SU-DHL-6 (cell line): ENCODE results near the gene NUDT19.

Experiments used
- H2AFZ ChIP-seq: fragments of 200-600 bp; sonication (generic); 2 replicates; pipeline ENCODE4 v1.6.1; 2014; ENCODE audit warnings: low read depth, mild to moderate bottlenecking, moderate library complexity, mixed read lengths, antibody characterized with exemption, low read length; ENCODE audit not compliant: severe bottlenecking
- H3F3A ChIP-seq: fragments of 200-600 bp; shearing (Covaris generic); 2 replicates; pipeline ENCODE4 v1.6.0; 2016; ENCODE audit warnings: antibody characterized with exemption, mild to moderate bottlenecking; ENCODE audit not compliant: insufficient read depth
- H3K27ac ChIP-seq: fragments of 200-600 bp; sonication (generic); 2 replicates; pipeline ENCODE4 v1.5.1; 2016; ENCODE audit warnings: low read depth, mild to moderate bottlenecking, low read length, moderate library complexity, mixed read lengths
- H3K27me3 ChIP-seq: fragments of 200-600 bp; sonication (generic), shearing (Covaris generic); 2 replicates; pipeline ENCODE4 v1.6.0; 2014; ENCODE audit warnings: mild to moderate bottlenecking, low read length
- H3K36me3 ChIP-seq: fragments of 200-600 bp; sonication (generic); 2 replicates; pipeline ENCODE4 v1.6.1; 2014; ENCODE audit warnings: mild to moderate bottlenecking, low read length, mixed read lengths
- H3K4me2 ChIP-seq: fragments of 300-600, 200-600 bp; shearing (Covaris generic), sonication (generic); 2 replicates; pipeline ENCODE4 v1.6.0; 2014; ENCODE audit warnings: low read length, low read depth, mild to moderate bottlenecking; ENCODE audit not compliant: poor library complexity, severe bottlenecking
- H3K4me3 ChIP-seq: fragments of 200-600 bp; sonication (generic); 2 replicates; pipeline ENCODE4 v1.5.1; 2014; ENCODE audit warnings: antibody characterized with exemption, low read length, mild to moderate bottlenecking, mixed read lengths; ENCODE audit not compliant: insufficient read depth, poor library complexity, severe bottlenecking
- H3K79me2 ChIP-seq: fragments of 200-600 bp; sonication (generic); 2 replicates; pipeline ENCODE4 v1.6.1; 2014; ENCODE audit warnings: mild to moderate bottlenecking, low read length, moderate library complexity; ENCODE audit not compliant: insufficient read depth
- H3K9ac ChIP-seq: fragments of 200-600 bp; sonication (generic); 2 replicates; pipeline ENCODE4 v1.7.0; 2014; ENCODE audit warnings: mild to moderate bottlenecking, low read length
- H3K9me2 ChIP-seq: fragments of 200-600 bp; sonication (generic); replicated peaks from 2 replicates; pipeline ENCODE4 v1.6.1; 2014; ENCODE audit warnings: low read length; ENCODE audit not compliant: insufficient read depth
- H3K9me3 ChIP-seq: fragments of 200-600 bp; sonication (generic); 2 replicates; pipeline ENCODE4 v1.6.1; 2014; ENCODE audit warnings: low read length, mixed read lengths; ENCODE audit not compliant: insufficient read depth
- H4K20me1 ChIP-seq: fragments of 200-600 bp; sonication (generic); 2 replicates; pipeline ENCODE4 v1.6.1; 2014; ENCODE audit warnings: low read depth, mild to moderate bottlenecking, antibody characterized with exemption, low read length, moderate library complexity, mixed read lengths
- EZH2phosphoT487 ChIP-seq: fragments of 200-600 bp; sonication (generic), shearing (Covaris generic); conservative IDR thresholded peaks from 2 replicates; pipeline ENCODE4 v1.6.1; 2018; ENCODE audit warnings: mild to moderate bottlenecking, antibody characterized with exemption, low read length, moderate library complexity, mixed read lengths
- TF ChIP-seq, protein P1 (sequence below): fragments of 200-600 bp; sonication (generic); IDR thresholded peaks from one replicate; pipeline ENCODE4 v1.5.1; 2017; ENCODE audit warnings: antibody characterized with exemption, mild to moderate bottlenecking, low read length, moderate library complexity; ENCODE audit not compliant: insufficient read depth, poor library complexity, severe bottlenecking

The NUDT19 gene

DNA sequence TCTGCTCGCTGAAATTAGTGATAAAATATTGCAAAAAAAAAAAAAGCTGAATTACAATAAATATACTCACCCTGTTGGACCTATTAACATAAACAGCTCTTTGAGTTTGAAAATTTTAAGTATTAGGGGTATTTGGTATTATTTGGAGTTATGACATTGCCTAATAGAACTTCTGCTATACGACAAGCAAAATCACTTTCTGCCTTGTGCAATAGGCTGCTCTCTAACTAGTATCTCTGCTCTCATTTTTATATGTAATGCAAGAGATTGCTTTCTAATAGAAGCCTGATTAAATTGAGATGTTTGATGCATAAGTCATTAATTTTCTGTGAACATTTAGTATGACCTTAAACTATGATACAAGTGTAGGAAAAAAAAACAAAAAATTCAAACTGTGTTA lies 10.6 kb upstream of the NUDT19 start:
- H3F3A ChIP-seq: no peaks in the 10 kb centered on the region
- H3K4me3 ChIP-seq: no peak overlapping the region
- no peaks in the 10 kb centered on the region for H3K36me3 ChIP-seq
- H3K9me3 ChIP-seq: no peaks in the 10 kb centered on the region
- no peaks in the 10 kb centered on the region for H4K20me1 ChIP-seq
- no peaks in the 10 kb centered on the region for H3K27me3 ChIP-seq
- no peak overlapping the region for H3K27ac ChIP-seq
- TF ChIP-seq, protein P1, sequence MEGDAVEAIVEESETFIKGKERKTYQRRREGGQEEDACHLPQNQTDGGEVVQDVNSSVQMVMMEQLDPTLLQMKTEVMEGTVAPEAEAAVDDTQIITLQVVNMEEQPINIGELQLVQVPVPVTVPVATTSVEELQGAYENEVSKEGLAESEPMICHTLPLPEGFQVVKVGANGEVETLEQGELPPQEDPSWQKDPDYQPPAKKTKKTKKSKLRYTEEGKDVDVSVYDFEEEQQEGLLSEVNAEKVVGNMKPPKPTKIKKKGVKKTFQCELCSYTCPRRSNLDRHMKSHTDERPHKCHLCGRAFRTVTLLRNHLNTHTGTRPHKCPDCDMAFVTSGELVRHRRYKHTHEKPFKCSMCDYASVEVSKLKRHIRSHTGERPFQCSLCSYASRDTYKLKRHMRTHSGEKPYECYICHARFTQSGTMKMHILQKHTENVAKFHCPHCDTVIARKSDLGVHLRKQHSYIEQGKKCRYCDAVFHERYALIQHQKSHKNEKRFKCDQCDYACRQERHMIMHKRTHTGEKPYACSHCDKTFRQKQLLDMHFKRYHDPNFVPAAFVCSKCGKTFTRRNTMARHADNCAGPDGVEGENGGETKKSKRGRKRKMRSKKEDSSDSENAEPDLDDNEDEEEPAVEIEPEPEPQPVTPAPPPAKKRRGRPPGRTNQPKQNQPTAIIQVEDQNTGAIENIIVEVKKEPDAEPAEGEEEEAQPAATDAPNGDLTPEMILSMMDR: no peak
- TF ChIP-seq EZH2phosphoT487: no peak
- no peak overlapping the region for H3K9ac ChIP-seq
- no peak overlapping the region for H2AFZ ChIP-seq
- no peak overlapping the region for H3K4me2 ChIP-seq
- no peaks in the 10 kb centered on the region for H3K9me2 ChIP-seq
- H3K79me2 ChIP-seq: no peaks in the 10 kb centered on the region

DNA sequence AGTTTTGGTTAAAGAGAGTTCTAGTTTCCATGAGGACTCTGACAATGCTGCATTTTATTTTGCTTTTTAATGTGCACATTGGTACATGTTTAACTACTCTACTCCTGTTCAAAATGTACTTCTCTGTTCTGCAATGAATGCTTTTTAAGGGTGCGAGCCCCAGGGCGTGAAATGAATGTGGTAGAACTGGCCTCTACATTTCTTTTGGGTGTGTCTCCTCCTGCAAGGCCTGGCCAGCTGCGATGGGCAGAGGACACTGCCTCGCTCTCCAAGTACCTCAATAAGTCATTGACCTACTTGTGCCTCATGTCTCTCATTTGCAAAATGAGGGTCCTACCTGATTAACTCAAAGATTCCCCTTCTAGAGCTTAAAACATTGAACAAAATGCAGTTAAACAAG lies 9.3 kb upstream of the NUDT19 start:
- no peaks in the 10 kb centered on the region for H3K79me2 ChIP-seq
- TF ChIP-seq, protein P1: no peak
- no peak for TF ChIP-seq EZH2phosphoT487
- H3K27ac ChIP-seq: no peak overlapping the region
- H3K4me2 ChIP-seq: no peak overlapping the region
- H3K9me2 ChIP-seq: no peaks in the 10 kb centered on the region
- H3K4me3 ChIP-seq: no peak overlapping the region
- no peaks in the 10 kb centered on the region for H3K27me3 ChIP-seq
- no peak overlapping the region for H2AFZ ChIP-seq
- H3K36me3 ChIP-seq: no peaks in the 10 kb centered on the region
- no peaks in the 10 kb centered on the region for H4K20me1 ChIP-seq
- no peaks in the 10 kb centered on the region for H3F3A ChIP-seq
- H3K9ac ChIP-seq: no peak overlapping the region
- no peaks in the 10 kb centered on the region for H3K9me3 ChIP-seq

DNA sequence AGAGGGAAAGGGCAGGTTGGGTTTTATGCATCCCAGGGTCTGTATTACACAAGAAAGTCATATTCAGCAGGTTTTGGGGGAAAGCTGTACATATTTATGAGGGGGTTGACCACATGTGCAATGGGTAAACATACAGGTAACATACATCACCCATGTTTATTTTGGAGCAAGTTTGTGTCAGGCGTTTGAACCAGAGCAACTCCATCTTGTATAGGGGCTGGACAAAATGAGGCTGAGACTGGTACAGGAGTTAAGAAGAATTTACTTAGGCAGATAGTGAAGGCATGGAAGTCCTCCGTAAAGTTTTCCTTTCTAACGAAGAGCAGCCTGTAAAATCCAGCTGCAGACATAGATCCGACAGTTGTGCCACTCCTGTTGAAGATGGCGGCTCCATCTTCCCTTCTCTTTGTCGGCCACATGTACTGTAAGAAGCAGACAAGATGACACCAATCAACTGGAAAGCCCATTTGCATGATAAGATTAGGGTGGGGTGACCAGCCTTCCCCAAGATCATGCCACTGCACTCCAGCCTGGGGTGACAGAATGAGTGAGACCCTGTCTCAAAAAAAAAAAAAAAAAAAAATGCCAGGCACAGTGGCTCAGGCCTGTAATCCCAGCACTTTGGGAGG lies 4.7 kb upstream of the NUDT19 start:
- Histone ChIP-seq H3K9ac (no peak overlapping the region), H4K20me1 (no peaks in the 10 kb centered on the region), H3F3A (no peaks in the 10 kb centered on the region), H3K27ac (no peak overlapping the region), H2AFZ (no peak overlapping the region), H3K9me3 (no peaks in the 10 kb centered on the region), H3K79me2 (no peaks in the 10 kb centered on the region), H3K36me3 (no peaks in the 10 kb centered on the region), H3K4me2 (no peak overlapping the region), H3K9me2 (no peaks in the 10 kb centered on the region), H3K4me3 (no peak overlapping the region), H3K27me3 (no peaks in the 10 kb centered on the region)
- TF ChIP-seq EZH2phosphoT487: no peak
- TF ChIP-seq, protein P1: no peak
